ENCODE data around the gene CCL5.

DNA sequence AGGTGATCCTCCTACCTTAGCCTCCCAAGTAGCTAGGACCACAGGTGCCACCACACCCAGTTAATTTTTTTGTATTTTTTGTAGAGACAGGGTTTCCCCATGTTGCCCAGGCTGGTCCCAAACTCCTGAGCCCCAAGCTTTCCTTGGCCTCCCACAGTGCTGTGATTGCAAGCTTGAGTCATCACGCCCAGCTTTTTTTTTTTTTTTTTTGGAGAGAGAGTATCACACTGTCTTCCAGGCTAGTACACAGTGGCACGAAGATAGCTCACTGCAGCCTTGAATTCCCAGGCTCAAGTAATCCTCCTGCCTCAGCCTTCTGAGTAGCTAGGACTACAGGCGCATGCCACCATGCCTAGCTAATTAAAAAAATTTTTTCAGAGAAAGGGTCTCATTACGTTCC lies 38.7 kb downstream of the CCL5 start:
- TF ChIP-seq, protein P1, sequence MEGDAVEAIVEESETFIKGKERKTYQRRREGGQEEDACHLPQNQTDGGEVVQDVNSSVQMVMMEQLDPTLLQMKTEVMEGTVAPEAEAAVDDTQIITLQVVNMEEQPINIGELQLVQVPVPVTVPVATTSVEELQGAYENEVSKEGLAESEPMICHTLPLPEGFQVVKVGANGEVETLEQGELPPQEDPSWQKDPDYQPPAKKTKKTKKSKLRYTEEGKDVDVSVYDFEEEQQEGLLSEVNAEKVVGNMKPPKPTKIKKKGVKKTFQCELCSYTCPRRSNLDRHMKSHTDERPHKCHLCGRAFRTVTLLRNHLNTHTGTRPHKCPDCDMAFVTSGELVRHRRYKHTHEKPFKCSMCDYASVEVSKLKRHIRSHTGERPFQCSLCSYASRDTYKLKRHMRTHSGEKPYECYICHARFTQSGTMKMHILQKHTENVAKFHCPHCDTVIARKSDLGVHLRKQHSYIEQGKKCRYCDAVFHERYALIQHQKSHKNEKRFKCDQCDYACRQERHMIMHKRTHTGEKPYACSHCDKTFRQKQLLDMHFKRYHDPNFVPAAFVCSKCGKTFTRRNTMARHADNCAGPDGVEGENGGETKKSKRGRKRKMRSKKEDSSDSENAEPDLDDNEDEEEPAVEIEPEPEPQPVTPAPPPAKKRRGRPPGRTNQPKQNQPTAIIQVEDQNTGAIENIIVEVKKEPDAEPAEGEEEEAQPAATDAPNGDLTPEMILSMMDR (IDR thresholded peaks at IDR 0.05; ENCODE audit: low read depth, low read length) = no peak
- no peak for TF ChIP-seq EZH2phosphoT487 (IDR thresholded peaks at IDR 0.05; ENCODE audit: low read depth)

Measured in OCI-LY3 (cell line).